GM12878 (cell line): ENCODE measurements around the gene INPP4B. TPM values are rescaled to one million over a fixed set of nuclear protein-coding genes. Genes with fewer than 3 reads are reported as not detected.

ENCODE experiments used
- ATAC-seq: fragments of 200-7000 bp; cut with Tn5 transposase; 3 replicates; pipeline ENCODE4 v1.9.1; 2020; ENCODE audit warnings: mild to moderate bottlenecking, moderate library complexity
- BruUV-seq: library from RNA; stranded (reverse); fragments of 400-500 nt; replicated peaks from 2 replicates; lab custom pipeline; 2021; lab: Mats Ljungman, UMichigan
- CTCF ChIA-PET: fragments of 300-600 bp; sonication (Branson Sonifier 250); formaldehyde crosslinking; extraction: SDS; loops from one replicate; lab custom pipeline; 2021; ENCODE audit warnings: inconsistent platforms; lab: Yijun Ruan, JAX
- POLR2A ChIA-PET: fragments of 350-600 bp; formaldehyde crosslinking; extraction: SDS; loops from one replicate; lab custom pipeline; 2021; ENCODE audit warnings: inconsistent platforms; lab: Charles Lee
- RAD21 ChIA-PET: fragments of 300-600 bp; sonication (Branson Sonifier 250); formaldehyde crosslinking; loops from one replicate; lab custom pipeline; 2023; ENCODE audit warnings: antibody characterized with exemption; ENCODE audit not compliant: unreplicated experiment; lab: Charles Lee
- SMC1A ChIA-PET: fragments of 300-600 bp; sonication (Branson Sonifier 250); formaldehyde crosslinking; loops from one replicate; lab custom pipeline; 2023; ENCODE audit not compliant: unreplicated experiment, uncharacterized antibody; lab: Charles Lee
- DNase-seq: peaks from one replicate; pipeline ENCODE4 v3.0.0-alpha.2; 2011; ENCODE audit warnings: low read depth, low spot score
- FAIRE-seq: peaks from 3 replicates; lab custom pipeline; 2011; peaks lifted over from hg19 to GRCh38; lab: Jason Lieb, UNC
- H2AFZ ChIP-seq: 2 replicates; pipeline ENCODE4 v1.6.0; 2011; ENCODE audit warnings: low read depth, low read length, control low read depth; ENCODE audit not compliant: control insufficient read depth
- H3K27ac ChIP-seq: 2 replicates; pipeline ENCODE4 v1.5.1; 2011; ENCODE audit warnings: control low read depth; ENCODE audit not compliant: control insufficient read depth, insufficient read depth
- H3K27me3 ChIP-seq, 2 experiments: replicated peaks in 1 of 2; 2 replicates each; pipeline versions ENCODE4 v1.6.0 to v1.6.1; 2011; ENCODE audit warnings: low read length in 1 of 2; ENCODE audit not compliant: control insufficient read depth in 2 of 2, insufficient read depth in 2 of 2
- H3K36me3 ChIP-seq, 2 experiments: 2 replicates each; pipeline ENCODE4 v1.5.1; 2011; ENCODE audit warnings: low read length in 1 of 2; ENCODE audit not compliant: control insufficient read depth in 2 of 2, insufficient read depth in 2 of 2
- H3K4me1 ChIP-seq: 2 replicates; pipeline ENCODE4 v1.6.1; 2011; ENCODE audit warnings: mild to moderate bottlenecking, low read length, moderate library complexity, mixed read lengths; ENCODE audit not compliant: control insufficient read depth, insufficient read depth
- H3K4me2 ChIP-seq: 2 replicates; pipeline ENCODE4 v1.6.0; 2011; ENCODE audit warnings: control low read depth; ENCODE audit not compliant: control insufficient read depth, insufficient read depth
- H3K4me3 ChIP-seq: fragments of 200-600 bp; sonication (generic); 2 replicates; pipeline ENCODE4 v1.5.1; 2016
- H3K79me2 ChIP-seq: 2 replicates; pipeline ENCODE4 v1.6.0; 2011; ENCODE audit warnings: low read length; ENCODE audit not compliant: control insufficient read depth, insufficient read depth
- H3K9ac ChIP-seq: 2 replicates; pipeline ENCODE4 v1.8.0; 2011; ENCODE audit warnings: low read length, control low read depth, mixed read lengths; ENCODE audit not compliant: control insufficient read depth, insufficient read depth
- H3K9me3 ChIP-seq: replicated peaks from 3 replicates; pipeline ENCODE4 v1.5.1; 2011; ENCODE audit warnings: mild to moderate bottlenecking, low read length; ENCODE audit not compliant: control insufficient read depth, insufficient read depth
- H4K20me1 ChIP-seq: 2 replicates; pipeline ENCODE4 v1.6.0; 2011; ENCODE audit not compliant: control insufficient read depth, insufficient read depth
- CHD1 ChIP-seq: IDR thresholded peaks from 2 replicates; pipeline ENCODE4 v1.6.1; 2012; ENCODE audit warnings: low read depth, low read length, improper control_type of control experiment
- GABPA ChIP-seq: IDR thresholded peaks from 2 replicates; pipeline ENCODE4 v1.6.1; 2014; ENCODE audit warnings: antibody characterized with exemption, low read depth, mild to moderate bottlenecking, inconsistent platforms
- HDAC2 ChIP-seq: fragments of 200-600 bp; sonication (generic); IDR thresholded peaks from 2 replicates; pipeline ENCODE4 v1.6.1; 2017
- IRF4 ChIP-seq: IDR thresholded peaks from 2 replicates; pipeline ENCODE4 v1.6.1; 2011; ENCODE audit warnings: low read depth, low read length
- KLF5 ChIP-seq: fragments of 450-650 bp; IDR thresholded peaks from 2 replicates; pipeline ENCODE4 v1.6.1; 2014; ENCODE audit warnings: mild to moderate bottlenecking; ENCODE audit not compliant: partially characterized antibody
- MTA3 ChIP-seq: IDR thresholded peaks from 2 replicates; pipeline ENCODE4 v1.6.1; 2012; ENCODE audit warnings: low read length, inconsistent platforms, borderline replicate concordance
- MYC ChIP-seq: IDR thresholded peaks from 2 replicates; pipeline ENCODE4 v1.6.1; 2011; ENCODE audit warnings: mild to moderate bottlenecking, low read length, moderate library complexity, inconsistent platforms; ENCODE audit not compliant: insufficient read depth, insufficient replicate concordance, insufficient read length, severe bottlenecking
- NFIC ChIP-seq: IDR thresholded peaks from 2 replicates; pipeline ENCODE4 v1.6.1; 2012; ENCODE audit warnings: low read depth, mild to moderate bottlenecking, inconsistent platforms, low read length, moderate library complexity
- RCOR1 ChIP-seq: conservative IDR thresholded peaks from 2 replicates; pipeline ENCODE4 v1.6.1; 2012; ENCODE audit warnings: low read depth, low read length, improper control_type of control experiment
- RELA ChIP-seq: fragments of 450-650 bp; IDR thresholded peaks from 2 replicates; pipeline ENCODE4 v1.8.0; 2014; ENCODE audit warnings: borderline replicate concordance; ENCODE audit not compliant: partially characterized antibody
- SMC3 ChIP-seq: IDR thresholded peaks from 2 replicates; pipeline ENCODE4 v1.6.1; 2011; ENCODE audit warnings: low read length, improper control_type of control experiment, borderline replicate concordance
- ZNF207 ChIP-seq: fragments of 450-650 bp; IDR thresholded peaks from 2 replicates; pipeline ENCODE4 v1.6.1; 2014; ENCODE audit warnings: antibody characterized with exemption, mild to moderate bottlenecking, borderline replicate concordance
- ZNF24 ChIP-seq: fragments of 450-650 bp; IDR thresholded peaks from 2 replicates; pipeline ENCODE4 v1.6.1; 2017; ENCODE audit warnings: antibody characterized with exemption, mild to moderate bottlenecking
- WGBS: methylation state at CpG from one replicate; pipeline ENCODE4 v1.1.6; 2016; ENCODE audit warnings: low lambda C conversion rate; ENCODE audit not compliant: insufficient replicate concordance, insufficient coverage; ENCODE audit errors: missing lambda C conversion rate; 5-methylcytosine and 5-hydroxymethylcytosine counted together
- in situ Hi-C: fragments of 300-500 bp; cut with MboI; formaldehyde crosslinking; loops from 9 replicates; pipeline ENCODE4 v1.14.3; 2018; ENCODE audit warnings: mixed read lengths
- intact Hi-C: fragments of 100-400 bp; cut with micrococcal nuclease; formaldehyde crosslinking; loops from one replicate; pipeline ENCODE4 v1.14.2; 2022; ENCODE audit not compliant: unreplicated experiment
- polyA plus RNA-seq, 11 experiments: library from polyadenylated mRNA; depleted of rRNA in 4 of 11; unstranded in 6 of 11; stranded (reverse) in 5 of 11; fragments of >200 nt; fragmentation: Nextera tagmentation in 4 of 11; fragmentation: Illumina TruSeq in 1 of 11; extraction: Ambion mirVana in 4 of 11; extraction: Trizol in 1 of 11; gene quantifications; 1 replicate in 1 of 11; 2 replicates in 10 of 11; pipeline versions ENCODE4 v1.2.1 to v1.2.3, GENCODE V29; 2011 to 2016; ENCODE audit warnings: inconsistent platforms in 2 of 11, missing spikeins in 2 of 11, low read depth in 1 of 11
- total RNA-seq, 4 experiments: library from RNA; depleted of rRNA in 3 of 4; stranded (reverse); fragments of >200 nt in 3 of 4; fragmentation: Illumina TruSeq in 1 of 4; extraction: Trizol in 1 of 4; gene quantifications; 2 replicates each; pipeline versions ENCODE4 v1.2.1 to v1.2.3, GENCODE V29; 2013 to 2021
- TF ChIP-seq, protein P1 (sequence below): fragments of 150-350 bp; IDR thresholded peaks from 2 replicates; pipeline ENCODE4 v1.6.1; 2014; ENCODE audit warnings: mild to moderate bottlenecking, low read depth, low read length
- TF ChIP-seq, protein P2 (sequence below): fragments of 450-650 bp; IDR thresholded peaks from 2 replicates; pipeline ENCODE4 v1.6.1; 2016; ENCODE audit warnings: mild to moderate bottlenecking, moderate library complexity, borderline replicate concordance
- TF ChIP-seq, protein P3 (sequence below): fragments of 450-650 bp; IDR thresholded peaks from 2 replicates; pipeline ENCODE4 v1.6.1; 2017; ENCODE audit warnings: mild to moderate bottlenecking, moderate library complexity

Gene INPP4B
- total and polyA plus RNA-seq, 10 of the 15 experiments (the other 5 are each of a cell fraction or from before 2014, with no cell fraction given) = 0.53 to 11.2 (median 0.95) TPM

DNA sequence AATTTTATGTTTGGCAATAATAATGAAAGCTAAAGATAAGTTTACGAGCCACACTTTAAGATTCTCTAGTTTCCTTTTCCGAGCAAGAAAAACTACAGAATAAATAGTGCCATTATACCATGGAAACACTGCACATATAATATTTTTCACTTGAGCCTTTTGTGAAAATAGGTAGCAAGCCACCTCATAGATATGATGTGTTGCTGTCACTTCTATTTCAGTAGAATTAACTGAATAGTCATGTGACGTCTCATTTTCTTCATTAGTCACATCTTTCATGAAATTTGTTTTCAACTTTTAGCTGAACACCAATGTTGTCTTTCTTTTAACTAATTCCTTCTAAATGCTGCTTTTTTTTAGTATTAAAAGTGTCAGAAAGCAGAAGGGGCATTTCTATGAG is 574.3 kb downstream of the INPP4B start:
- CTCF ChIA-PET = interaction anchor here (1.1 to 7.9 kb wide), 4 partner anchors 10 to 294 kb away, joined by 3 to 56 read pairs (median 3); no protein-coding TSS in a partner anchor
- DNase-seq = no peak
- SMC1A ChIA-PET = interaction anchor here (1.3 to 1.5 kb wide), 2 partner anchors 10 to 637 kb away, joined by 3 to 5 read pairs; no protein-coding TSS in a partner anchor
- no peak for ATAC-seq
- no peak overlapping the region for H3K27ac ChIP-seq
- no peak overlapping the region for H3K4me2 ChIP-seq
- H3K4me1 ChIP-seq = no peaks in the 10 kb centered on the region
- H3K36me3 ChIP-seq = no peaks in the 10 kb centered on the region
- H4K20me1 ChIP-seq = no peaks in the 10 kb centered on the region
- H3K4me3 ChIP-seq = no peak overlapping the region
- no peak overlapping the region for H3K9ac ChIP-seq
- POLR2A ChIA-PET = no interaction called here
- in situ Hi-C loops = no loop called here
- H3K79me2 ChIP-seq = no peaks in the 10 kb centered on the region
- H2AFZ ChIP-seq = no peak overlapping the region
- no peak for FAIRE-seq
- no peaks in the 10 kb centered on the region; a peak in 1 of 4 replicates for H3K27me3 ChIP-seq
- H3K9me3 ChIP-seq = no peaks in the 10 kb centered on the region
- no TSS peak for BruUV-seq
- WGBS = 54% methylated on average over 3 of the region's 3 CpGs
- intact Hi-C loops = no loop called here
- RAD21 ChIA-PET = interaction anchor here (1.2 to 2.0 kb wide), 2 partner anchors 11 to 80 kb away, joined by 3 to 6 read pairs; no protein-coding TSS in a partner anchor
- TF ChIP-seq GABPA (no peak), NFIC (no peak), MYC (no peak), HDAC2 (no peak), RELA (no peak), ZNF207 (no peak), SMC3 (no peak), RCOR1 (no peak), IRF4 (no peak), KLF5 (no peak), ZNF24 (no peak), CHD1 (no peak), MTA3 (no peak)
- TF ChIP-seq, protein P1, sequence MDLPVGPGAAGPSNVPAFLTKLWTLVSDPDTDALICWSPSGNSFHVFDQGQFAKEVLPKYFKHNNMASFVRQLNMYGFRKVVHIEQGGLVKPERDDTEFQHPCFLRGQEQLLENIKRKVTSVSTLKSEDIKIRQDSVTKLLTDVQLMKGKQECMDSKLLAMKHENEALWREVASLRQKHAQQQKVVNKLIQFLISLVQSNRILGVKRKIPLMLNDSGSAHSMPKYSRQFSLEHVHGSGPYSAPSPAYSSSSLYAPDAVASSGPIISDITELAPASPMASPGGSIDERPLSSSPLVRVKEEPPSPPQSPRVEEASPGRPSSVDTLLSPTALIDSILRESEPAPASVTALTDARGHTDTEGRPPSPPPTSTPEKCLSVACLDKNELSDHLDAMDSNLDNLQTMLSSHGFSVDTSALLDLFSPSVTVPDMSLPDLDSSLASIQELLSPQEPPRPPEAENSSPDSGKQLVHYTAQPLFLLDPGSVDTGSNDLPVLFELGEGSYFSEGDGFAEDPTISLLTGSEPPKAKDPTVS = no peak
- TF ChIP-seq, protein P2, sequence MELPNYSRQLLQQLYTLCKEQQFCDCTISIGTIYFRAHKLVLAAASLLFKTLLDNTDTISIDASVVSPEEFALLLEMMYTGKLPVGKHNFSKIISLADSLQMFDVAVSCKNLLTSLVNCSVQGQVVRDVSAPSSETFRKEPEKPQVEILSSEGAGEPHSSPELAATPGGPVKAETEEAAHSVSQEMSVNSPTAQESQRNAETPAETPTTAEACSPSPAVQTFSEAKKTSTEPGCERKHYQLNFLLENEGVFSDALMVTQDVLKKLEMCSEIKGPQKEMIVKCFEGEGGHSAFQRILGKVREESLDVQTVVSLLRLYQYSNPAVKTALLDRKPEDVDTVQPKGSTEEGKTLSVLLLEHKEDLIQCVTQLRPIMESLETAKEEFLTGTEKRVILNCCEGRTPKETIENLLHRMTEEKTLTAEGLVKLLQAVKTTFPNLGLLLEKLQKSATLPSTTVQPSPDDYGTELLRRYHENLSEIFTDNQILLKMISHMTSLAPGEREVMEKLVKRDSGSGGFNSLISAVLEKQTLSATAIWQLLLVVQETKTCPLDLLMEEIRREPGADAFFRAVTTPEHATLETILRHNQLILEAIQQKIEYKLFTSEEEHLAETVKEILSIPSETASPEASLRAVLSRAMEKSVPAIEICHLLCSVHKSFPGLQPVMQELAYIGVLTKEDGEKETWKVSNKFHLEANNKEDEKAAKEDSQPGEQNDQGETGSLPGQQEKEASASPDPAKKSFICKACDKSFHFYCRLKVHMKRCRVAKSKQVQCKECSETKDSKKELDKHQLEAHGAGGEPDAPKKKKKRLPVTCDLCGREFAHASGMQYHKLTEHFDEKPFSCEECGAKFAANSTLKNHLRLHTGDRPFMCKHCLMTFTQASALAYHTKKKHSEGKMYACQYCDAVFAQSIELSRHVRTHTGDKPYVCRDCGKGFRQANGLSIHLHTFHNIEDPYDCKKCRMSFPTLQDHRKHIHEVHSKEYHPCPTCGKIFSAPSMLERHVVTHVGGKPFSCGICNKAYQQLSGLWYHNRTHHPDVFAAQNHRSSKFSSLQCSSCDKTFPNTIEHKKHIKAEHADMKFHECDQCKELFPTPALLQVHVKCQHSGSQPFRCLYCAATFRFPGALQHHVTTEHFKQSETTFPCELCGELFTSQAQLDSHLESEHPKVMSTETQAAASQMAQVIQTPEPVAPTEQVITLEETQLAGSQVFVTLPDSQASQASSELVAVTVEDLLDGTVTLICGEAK = no peak
- TF ChIP-seq, protein P3, sequence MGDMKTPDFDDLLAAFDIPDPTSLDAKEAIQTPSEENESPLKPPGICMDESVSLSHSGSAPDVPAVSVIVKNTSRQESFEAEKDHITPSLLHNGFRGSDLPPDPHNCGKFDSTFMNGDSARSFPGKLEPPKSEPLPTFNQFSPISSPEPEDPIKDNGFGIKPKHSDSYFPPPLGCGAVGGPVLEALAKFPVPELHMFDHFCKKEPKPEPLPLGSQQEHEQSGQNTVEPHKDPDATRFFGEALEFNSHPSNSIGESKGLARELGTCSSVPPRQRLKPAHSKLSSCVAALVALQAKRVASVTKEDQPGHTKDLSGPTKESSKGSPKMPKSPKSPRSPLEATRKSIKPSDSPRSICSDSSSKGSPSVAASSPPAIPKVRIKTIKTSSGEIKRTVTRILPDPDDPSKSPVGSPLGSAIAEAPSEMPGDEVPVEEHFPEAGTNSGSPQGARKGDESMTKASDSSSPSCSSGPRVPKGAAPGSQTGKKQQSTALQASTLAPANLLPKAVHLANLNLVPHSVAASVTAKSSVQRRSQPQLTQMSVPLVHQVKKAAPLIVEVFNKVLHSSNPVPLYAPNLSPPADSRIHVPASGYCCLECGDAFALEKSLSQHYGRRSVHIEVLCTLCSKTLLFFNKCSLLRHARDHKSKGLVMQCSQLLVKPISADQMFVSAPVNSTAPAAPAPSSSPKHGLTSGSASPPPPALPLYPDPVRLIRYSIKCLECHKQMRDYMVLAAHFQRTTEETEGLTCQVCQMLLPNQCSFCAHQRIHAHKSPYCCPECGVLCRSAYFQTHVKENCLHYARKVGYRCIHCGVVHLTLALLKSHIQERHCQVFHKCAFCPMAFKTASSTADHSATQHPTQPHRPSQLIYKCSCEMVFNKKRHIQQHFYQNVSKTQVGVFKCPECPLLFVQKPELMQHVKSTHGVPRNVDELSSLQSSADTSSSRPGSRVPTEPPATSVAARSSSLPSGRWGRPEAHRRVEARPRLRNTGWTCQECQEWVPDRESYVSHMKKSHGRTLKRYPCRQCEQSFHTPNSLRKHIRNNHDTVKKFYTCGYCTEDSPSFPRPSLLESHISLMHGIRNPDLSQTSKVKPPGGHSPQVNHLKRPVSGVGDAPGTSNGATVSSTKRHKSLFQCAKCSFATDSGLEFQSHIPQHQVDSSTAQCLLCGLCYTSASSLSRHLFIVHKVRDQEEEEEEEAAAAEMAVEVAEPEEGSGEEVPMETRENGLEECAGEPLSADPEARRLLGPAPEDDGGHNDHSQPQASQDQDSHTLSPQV = no peak
